ENCODE measurements around the gene LSM12.
"Not testable (repeated sequence)": the region's sequence is repeated elsewhere in the genome, so short reads cannot be mapped to it uniquely, and the experiment has no call there.

Gene LSM12

GRCh38 chr17:44076716-44077594 is 10.5 kb upstream of the LSM12 start:
- in situ Hi-C loops (cut with MboI; ENCODE audit: low sequenced_read_pairs) = no loop called here

GRCh38 chr17:44075598-44076293 is 9.3 kb upstream of the LSM12 start:
- in situ Hi-C loops (cut with MboI; ENCODE audit: low sequenced_read_pairs) = no loop called here

GRCh38 chr17:44074911-44075285 is 8.4 kb upstream of the LSM12 start:
- in situ Hi-C loops (cut with MboI; ENCODE audit: low sequenced_read_pairs) = no loop called here

DNA sequence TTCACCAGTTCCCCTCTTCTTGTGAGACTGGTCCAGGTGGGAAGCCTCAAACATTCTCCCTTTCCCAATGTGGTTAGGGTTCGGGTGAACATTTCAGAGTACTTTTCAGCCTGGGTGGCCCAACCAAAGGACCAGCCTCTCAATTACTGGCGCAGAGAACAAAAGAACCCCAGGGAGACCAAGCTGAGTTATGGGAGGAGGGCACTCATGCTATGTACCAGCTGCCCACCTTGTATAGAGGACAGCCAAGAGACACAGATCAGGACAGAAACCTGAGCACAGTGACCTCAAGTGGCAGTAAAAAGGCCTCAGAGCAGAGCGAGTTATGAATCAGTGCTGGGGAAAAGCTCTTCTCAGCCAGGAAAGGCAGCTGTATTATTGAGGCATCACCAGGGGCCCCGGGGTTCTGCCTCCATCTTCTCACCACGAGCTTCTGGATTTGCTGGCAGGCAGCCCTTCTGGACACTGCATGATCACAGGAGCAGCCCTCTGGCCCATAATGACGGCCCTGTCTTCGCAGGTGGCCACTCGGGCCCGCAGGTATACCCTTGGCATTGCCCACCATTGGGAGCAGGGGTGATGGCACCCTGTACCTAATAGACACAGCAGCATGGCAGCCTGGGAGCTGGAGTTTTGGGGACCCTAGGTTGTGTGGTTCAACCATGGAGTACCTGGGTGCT is 7.9 kb upstream of the LSM12 start:
- in situ Hi-C loops (cut with MboI; ENCODE audit: low sequenced_read_pairs) = no loop called here

GRCh38 chr17:44071772-44072171 is 5.3 kb upstream of the LSM12 start:
- in situ Hi-C loops (cut with MboI; ENCODE audit: low sequenced_read_pairs) = no loop called here

DNA sequence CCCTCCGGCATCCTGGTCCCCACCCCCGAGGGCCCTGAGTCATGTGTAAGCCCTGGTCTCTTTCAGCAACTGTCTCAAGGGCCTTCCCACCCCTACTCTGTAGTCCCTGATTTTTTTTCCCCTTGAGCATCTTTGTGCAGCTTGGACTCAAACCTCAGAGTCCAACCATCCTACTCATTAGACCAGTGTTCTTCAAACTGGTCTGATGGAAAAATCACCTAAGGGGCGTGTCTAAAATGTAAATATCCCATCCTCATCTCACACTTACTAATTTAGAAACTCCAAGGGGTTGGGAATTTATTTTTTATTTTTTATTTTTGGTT is 4.7 kb upstream of the LSM12 start:
- in situ Hi-C loops (cut with MboI; ENCODE audit: low sequenced_read_pairs) = no loop called here

DNA sequence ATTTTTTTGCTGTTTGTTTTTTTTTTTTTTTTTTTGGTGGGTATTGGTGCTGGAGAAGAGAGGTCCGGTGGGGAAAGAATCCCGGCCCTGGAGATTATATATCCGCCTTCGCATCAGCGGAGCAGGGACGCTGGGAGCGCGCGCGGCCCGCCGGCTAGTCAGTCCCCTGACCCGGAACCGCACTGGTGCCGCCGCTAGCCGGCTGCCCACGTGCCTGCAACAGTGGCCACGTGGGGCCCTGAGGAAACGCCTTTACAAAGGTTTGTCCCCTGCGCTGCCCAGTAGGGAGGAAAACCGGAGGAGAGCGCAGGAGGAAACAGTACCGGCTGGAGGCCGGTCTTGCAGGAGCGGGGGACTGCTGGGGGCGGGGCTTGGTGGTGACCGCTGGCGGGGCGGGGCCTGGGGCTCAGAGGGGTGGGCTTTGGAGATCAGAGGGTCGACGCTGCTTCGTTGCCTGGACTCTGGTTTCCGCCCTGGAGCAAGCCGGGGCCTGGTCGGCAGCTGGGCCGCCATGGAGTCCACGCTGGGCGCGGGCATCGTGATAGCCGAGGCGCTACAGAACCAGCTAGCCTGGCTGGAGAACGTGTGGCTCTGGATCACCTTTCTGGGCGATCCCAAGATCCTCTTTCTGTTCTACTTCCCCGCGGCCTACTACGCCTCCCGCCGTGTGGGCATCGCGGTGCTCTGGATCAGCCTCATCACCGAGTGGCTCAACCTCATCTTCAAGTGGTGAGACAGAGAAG is 4.2 kb upstream of the LSM12 start, which contains the start of gene G6PC3:
TSS of gene G6PC3 (plus strand) at position 281 of the 743 bp plus-strand sequence. CDS start at position 512, 231 bp downstream.
- in situ Hi-C loops (cut with MboI; ENCODE audit: low sequenced_read_pairs) = no loop called here

DNA sequence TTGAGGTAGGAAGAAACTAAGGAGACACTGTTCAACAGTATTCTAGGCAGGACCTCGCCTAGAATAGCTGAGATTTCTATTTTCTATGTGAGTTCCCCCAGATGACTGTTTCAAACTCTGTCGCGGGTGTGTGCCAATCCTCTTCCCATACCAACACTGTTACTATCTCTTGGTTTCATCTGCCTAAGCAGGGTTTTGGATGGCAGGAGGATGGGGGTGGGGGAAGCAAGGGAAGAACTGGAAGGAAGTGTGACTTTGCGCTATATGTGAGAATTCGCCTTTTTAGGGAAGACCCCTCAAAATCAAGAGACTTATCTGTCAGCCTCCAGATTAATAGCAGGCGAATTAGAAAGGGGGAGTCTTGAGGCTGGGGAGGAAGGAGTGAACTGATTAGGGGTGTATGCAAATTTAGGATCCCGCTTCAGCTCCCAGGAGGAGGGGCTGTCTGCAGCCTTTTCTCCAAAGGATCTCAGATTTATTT is 3.5 kb upstream of the LSM12 start:
- in situ Hi-C loops (cut with MboI; ENCODE audit: low sequenced_read_pairs) = no loop called here

GRCh38 chr17:44067545-44067940 is 1.1 kb upstream of the LSM12 start:
- in situ Hi-C loops (cut with MboI; ENCODE audit: low sequenced_read_pairs) = no loop called here

DNA sequence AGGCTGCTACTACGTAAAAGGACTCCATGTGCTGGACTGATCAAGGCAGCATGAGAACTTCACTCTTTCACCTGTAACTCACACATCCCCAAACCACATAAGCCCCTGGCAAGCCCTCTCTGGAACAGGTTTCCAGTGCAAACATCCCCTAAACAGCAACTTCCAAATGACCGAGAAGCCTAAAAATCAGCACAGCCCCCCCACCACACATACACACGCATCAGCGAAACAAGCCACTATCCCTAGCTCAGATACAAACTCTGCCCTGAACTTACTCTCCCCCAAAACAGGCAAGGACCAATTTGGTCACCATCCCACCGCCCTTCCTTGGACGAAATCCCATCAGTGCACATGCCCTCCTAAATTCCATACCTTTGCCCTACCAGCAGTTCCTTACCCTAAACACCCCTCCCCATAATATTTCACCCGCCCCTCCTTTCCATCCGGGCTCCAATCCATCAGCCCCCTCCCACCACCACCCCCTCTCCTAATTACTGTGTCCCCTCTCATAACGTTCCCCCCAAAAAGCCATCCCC is 735 bp downstream of the LSM12 start:
- in situ Hi-C loops (cut with MboI; ENCODE audit: low sequenced_read_pairs) = no loop called here

- in situ Hi-C loops (cut with MboI; ENCODE audit: low sequenced_read_pairs) = no loop called here
Observed at GRCh38 chr17:44063704-44064639, 2.5 kb downstream of the LSM12 start.

DNA sequence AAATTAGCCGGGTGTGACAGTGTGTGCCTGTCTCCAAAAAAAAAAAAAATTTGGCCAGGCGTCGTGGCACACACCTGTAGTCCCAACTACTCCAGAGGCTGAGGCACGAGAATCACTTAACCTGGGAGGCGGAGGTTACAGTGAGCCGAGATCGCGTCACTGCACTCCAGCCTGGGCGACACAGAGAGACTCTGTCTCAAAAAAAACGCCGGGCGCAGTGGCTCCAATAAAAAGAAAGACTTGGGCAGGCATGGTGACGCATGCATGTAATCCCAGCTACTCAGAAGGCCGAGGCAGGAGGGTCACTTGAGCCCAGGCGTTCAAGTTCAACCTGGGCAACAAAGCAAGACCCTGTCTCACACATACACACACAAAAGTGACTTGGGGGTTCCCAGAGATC is 3.6 kb downstream of the LSM12 start:
- in situ Hi-C loops (cut with MboI; ENCODE audit: low sequenced_read_pairs) = no loop called here

GRCh38 chr17:44061446-44061845 is 5.0 kb downstream of the LSM12 start:
- in situ Hi-C loops (cut with MboI; ENCODE audit: low sequenced_read_pairs) = no loop called here

DNA sequence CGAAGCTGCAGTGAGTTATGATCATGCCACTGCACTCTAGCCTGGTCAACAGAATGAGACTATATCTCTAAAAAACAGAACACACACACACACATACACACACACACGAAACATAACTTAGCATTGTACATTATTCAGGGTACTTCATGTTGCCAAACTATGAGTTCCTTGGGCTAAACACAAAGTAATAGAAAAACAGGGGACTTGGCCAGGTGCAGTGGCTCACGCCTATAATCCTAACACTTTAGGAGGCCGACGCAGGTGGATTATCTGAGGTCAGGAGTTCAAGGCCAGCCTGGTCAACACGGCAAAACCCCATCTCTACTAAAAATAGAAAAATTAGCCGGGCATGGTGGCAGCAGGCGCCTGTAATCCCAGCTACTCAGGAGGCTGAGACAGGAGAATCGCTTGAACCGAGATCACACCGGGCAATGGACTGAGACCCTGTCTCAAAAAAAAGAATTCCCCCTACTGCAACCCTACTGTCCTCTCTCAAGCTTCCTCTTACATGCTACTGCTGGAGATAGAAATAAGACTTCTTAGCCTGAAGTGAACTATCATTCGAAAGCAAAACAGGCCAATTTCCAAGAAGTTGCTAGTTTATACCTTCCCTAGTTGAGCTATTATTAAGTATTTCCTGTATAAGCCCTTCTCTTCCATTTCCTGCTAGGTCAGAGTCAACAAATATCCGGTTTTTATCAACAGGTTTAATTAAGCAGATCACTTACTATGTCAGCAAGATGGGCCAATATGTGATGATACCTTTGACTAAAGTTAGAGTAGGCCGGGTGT is 7.2 kb downstream of the LSM12 start:
- in situ Hi-C loops (cut with MboI; ENCODE audit: low sequenced_read_pairs) = no loop called here

DNA sequence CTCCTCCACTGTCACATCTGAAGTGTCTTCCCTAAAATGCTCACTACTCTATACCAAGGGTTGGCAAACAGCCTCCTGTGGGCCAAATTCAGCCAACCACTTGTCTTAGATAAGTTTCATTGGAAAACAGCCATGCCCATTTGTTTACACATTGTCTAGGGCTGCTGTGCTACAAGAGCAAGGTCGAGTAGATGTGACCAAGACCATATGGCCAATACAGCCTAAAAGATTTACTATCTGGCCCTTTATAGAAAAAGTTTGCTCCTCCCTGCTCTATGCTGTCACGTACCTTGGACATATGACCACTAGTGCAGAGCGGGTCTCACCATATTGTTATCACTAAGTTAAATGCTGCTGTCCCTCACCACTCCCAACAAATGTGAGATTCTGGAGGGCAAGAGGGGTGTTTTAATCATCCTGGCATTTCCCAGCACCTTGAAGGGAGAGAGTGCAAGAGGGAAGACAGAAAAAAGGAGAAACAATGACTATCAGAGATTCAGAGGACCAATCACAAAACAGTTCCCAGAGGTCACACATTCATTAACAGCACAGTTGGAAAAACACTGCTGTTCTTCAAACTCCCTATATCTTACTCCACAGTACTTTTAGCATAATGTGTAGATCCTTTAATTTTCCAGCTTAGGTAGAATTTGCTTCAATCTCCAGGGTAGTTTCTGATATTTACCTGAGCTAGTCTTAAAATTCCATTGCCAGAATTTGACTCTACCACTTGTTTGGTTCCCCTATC is 13.2 kb downstream of the LSM12 start:
- in situ Hi-C loops (cut with MboI; ENCODE audit: low sequenced_read_pairs) = no loop called here

DNA sequence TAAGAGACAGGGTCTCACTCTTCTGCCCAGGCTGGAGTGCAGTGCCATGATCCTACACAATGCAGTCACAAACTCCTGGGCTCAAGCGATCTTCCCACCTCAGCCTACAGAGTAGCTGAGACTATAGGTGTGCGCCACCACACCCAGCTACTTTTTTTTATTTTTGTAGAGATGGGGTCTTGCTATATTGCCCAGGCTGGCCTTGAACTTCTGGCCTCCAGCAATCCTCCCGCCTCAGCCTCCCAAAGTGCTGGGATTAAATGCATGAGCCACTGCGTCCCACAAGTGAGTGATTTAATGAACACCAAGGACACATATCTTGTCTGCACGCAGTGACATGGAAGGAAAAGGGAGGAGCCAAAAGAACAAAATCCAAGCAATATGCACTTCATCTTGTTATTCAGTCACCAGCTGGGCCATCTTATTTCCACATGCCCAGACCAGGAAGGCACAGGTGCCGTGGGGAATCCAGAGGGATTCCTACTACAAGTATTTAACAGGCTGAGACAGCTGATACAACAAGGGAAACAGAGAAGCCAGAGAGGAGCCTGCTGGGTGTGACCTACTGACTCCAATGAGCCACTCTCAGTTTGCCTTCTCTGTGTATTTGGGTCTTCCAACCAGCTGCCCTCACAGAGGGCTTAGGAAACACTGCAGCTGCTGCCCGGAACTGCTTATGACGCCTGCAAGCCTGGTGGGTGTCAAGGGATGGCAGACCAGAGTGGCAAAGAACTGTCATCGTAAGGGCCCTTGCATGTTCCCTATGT is 17.0 kb downstream of the LSM12 start:
- in situ Hi-C loops (cut with MboI; ENCODE audit: low sequenced_read_pairs) = no loop called here

- in situ Hi-C loops (cut with MboI; ENCODE audit: low sequenced_read_pairs) = not testable (repeated sequence)
Observed at GRCh38 chr17:44046893-44047292, 19.6 kb downstream of the LSM12 start.
